Measurements from ENCODE around the gene DUXA.

- TF ChIP-seq CTCF (IDR thresholded peaks at IDR 0.05) (no peak), POLR2A (IDR thresholded peaks at IDR 0.05) (no peak)
Measured at GRCh38 chr19:57123882-57124281, 43.4 kb downstream of the DUXA start.
